CD8-positive, alpha-beta memory T cell (primary cell): Measurements from ENCODE around the gene TMEM132D. TPM values are rescaled to one million over a fixed set of nuclear protein-coding genes. Genes with fewer than 3 reads are reported as not detected.

ENCODE experiments used
- CTCF ChIA-PET: fragments of 350-600 bp; sonication (Branson Sonifier 250); formaldehyde crosslinking; loops from one replicate; lab custom pipeline; 2021; ENCODE audit warnings: antibody characterized with exemption; lab: Charles Lee
- POLR2A ChIA-PET: fragments of 350-600 bp; sonication (Branson Sonifier 250); formaldehyde crosslinking; loops from one replicate; lab custom pipeline; 2021; ENCODE audit warnings: antibody characterized with exemption; lab: Charles Lee
- DNase-seq, 5 donors: peaks; one replicate each; pipeline versions ENCODE4 v3.0.0 to v3.0.0-alpha.2; 2020 to 2022; ENCODE audit warnings: mixed read lengths in 1 of 5
- H3K27ac ChIP-seq: one replicate; pipeline ENCODE4 v1.7.0; 2013; ENCODE audit warnings: low read depth, mild to moderate bottlenecking, low read length, moderate library complexity
- H3K27me3 ChIP-seq: 2 replicates; pipeline ENCODE4 v1.7.0; 2013; ENCODE audit warnings: low read length, mild to moderate bottlenecking; ENCODE audit not compliant: insufficient read depth, poor library complexity, severe bottlenecking
- H3K36me3 ChIP-seq: 2 replicates; pipeline ENCODE4 v1.7.0; 2013; ENCODE audit warnings: mild to moderate bottlenecking, low read length, moderate library complexity; ENCODE audit not compliant: insufficient read depth
- H3K4me1 ChIP-seq: 2 replicates; pipeline ENCODE4 v1.7.0; 2013; ENCODE audit warnings: mild to moderate bottlenecking, low read length, moderate library complexity; ENCODE audit not compliant: insufficient read depth
- H3K4me3 ChIP-seq: 2 replicates; pipeline ENCODE4 v1.7.0; 2013; ENCODE audit warnings: mild to moderate bottlenecking, low read length
- H3K9me3 ChIP-seq: 2 replicates; pipeline ENCODE4 v1.7.0; 2013; ENCODE audit warnings: mild to moderate bottlenecking, low read length
- H3K27ac Mint-ChIP-seq, 8 donors: one replicate each; pipeline ENCODE4 v1.8.0; 2020 to 2021; ENCODE audit warnings: mixed read lengths in 8 of 8, mild to moderate bottlenecking in 6 of 8, inconsistent platforms in 3 of 8, moderate library complexity in 3 of 8
- H3K27me3 Mint-ChIP-seq, 2 donors: one replicate each; pipeline ENCODE4 v1.8.0; 2020 to 2021; ENCODE audit warnings: mixed read lengths in 2 of 2, mild to moderate bottlenecking in 1 of 2, moderate library complexity in 1 of 2
- H3K36me3 Mint-ChIP-seq, 3 donors: one replicate each; pipeline ENCODE4 v1.8.0; 2020 to 2021; ENCODE audit warnings: mixed read lengths in 3 of 3, inconsistent platforms in 1 of 3, mild to moderate bottlenecking in 1 of 3
- H3K4me1 Mint-ChIP-seq, 3 donors: one replicate each; pipeline ENCODE4 v1.8.0; 2020 to 2021; ENCODE audit warnings: mixed read lengths in 3 of 3, inconsistent platforms in 1 of 3, mild to moderate bottlenecking in 1 of 3
- H3K4me3 Mint-ChIP-seq, 7 donors: one replicate each; pipeline ENCODE4 v1.8.0; 2020 to 2021; ENCODE audit warnings: mixed read lengths in 7 of 7, mild to moderate bottlenecking in 6 of 7, moderate library complexity in 4 of 7, inconsistent platforms in 2 of 7
- H3K9me3 Mint-ChIP-seq, 5 donors: one replicate each; pipeline ENCODE4 v1.8.0; 2020 to 2022; ENCODE audit warnings: mixed read lengths in 5 of 5, mild to moderate bottlenecking in 3 of 5, moderate library complexity in 2 of 5, inconsistent platforms in 1 of 5
- polyA plus RNA-seq: library from polyadenylated mRNA; unstranded; fragments of 300-500 nt; fragmentation: Illumina TruSeq; gene quantifications from one replicate; pipeline ENCODE4 v1.2.3, GENCODE V29; 2021
- total RNA-seq, 2 experiments: library from RNA; stranded (reverse); gene quantifications; one replicate each; pipeline ENCODE4 v1.2.3, GENCODE V29; 2021

TMEM132D gene
- total and polyA plus RNA-seq, 3 experiments from 2014 or later: not detected

DNA sequence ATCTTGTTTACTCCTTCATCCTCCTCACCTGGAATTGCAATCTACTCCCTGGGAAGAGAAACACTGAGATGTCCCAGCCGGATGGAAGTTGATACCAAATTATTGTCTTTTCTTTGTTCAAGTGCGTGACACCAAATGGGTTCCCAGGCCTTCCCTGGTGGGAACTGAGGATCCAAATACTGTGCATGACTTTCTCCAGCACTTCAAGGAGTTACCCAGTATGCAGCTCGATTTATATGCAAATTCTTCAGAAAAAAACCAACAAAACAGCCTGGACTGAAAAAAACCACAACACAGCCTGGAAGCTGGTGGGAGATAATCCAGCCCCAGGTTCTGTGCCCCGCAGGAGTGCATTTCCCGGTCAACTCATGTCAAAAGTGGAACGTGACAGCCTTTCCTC, 740.0 kb downstream of the TMEM132D start:
- Mint-ChIP-seq H3K36me3 (no peaks in the 10 kb centered on the region), H3K9me3 (peaks cover 0 to 6% (median 4%) of the 10 kb centered on the region in 5 donors), H3K27me3 (peaks cover 0 to 2% of the 10 kb centered on the region in 2 donors), H3K27ac (no peak overlapping the region), H3K4me1 (no peaks in the 10 kb centered on the region), H3K4me3 (no peak overlapping the region)
- Histone ChIP-seq H3K27ac (no peak overlapping the region), H3K4me3 (no peak overlapping the region), H3K4me1 (no peaks in the 10 kb centered on the region), H3K36me3 (no peaks in the 10 kb centered on the region), H3K9me3 (no peaks in the 10 kb centered on the region), H3K27me3 (no peaks in the 10 kb centered on the region)
- CTCF ChIA-PET: no interaction called here
- POLR2A ChIA-PET: no interaction called here
- no peak for DNase-seq

DNA sequence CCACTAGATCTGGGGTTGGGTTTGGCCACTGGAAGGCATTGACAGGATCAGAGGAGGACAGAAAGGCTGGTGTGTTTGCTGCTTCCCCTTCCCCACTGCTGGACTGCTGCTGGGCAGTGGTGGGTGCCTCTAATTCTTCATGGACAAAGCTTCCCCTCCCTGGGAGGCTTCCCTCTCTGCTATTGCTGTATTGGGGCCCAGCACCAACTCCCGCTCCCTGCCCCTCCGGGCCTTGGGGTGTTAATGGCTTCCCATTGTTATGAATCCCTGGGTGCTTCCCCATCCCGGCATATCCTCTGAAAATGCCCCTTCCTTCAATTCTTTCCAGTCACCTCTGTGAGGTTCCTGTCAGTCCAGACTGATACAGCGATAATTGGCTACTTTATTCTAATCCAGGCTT, 740.4 kb downstream of the TMEM132D start:
- no peaks in the 10 kb centered on the region for H3K4me1 Mint-ChIP-seq
- Histone ChIP-seq H3K36me3 (no peaks in the 10 kb centered on the region), H3K4me1 (no peaks in the 10 kb centered on the region), H3K9me3 (no peaks in the 10 kb centered on the region), H3K4me3 (no peak overlapping the region), H3K27me3 (no peaks in the 10 kb centered on the region), H3K27ac (no peak overlapping the region)
- H3K4me3 Mint-ChIP-seq: no peak overlapping the region
- no peak for DNase-seq
- peak overlapping the region in 1 of 8 donors; percentile 55 for H3K27ac Mint-ChIP-seq
- ChIA-PET CTCF (no interaction called here), POLR2A (no interaction called here)
- peaks cover 0 to 2% of the 10 kb centered on the region in 2 donors for H3K27me3 Mint-ChIP-seq
- H3K36me3 Mint-ChIP-seq: no peaks in the 10 kb centered on the region
- H3K9me3 Mint-ChIP-seq: peaks cover 0 to 6% (median 3%) of the 10 kb centered on the region in 5 donors

DNA sequence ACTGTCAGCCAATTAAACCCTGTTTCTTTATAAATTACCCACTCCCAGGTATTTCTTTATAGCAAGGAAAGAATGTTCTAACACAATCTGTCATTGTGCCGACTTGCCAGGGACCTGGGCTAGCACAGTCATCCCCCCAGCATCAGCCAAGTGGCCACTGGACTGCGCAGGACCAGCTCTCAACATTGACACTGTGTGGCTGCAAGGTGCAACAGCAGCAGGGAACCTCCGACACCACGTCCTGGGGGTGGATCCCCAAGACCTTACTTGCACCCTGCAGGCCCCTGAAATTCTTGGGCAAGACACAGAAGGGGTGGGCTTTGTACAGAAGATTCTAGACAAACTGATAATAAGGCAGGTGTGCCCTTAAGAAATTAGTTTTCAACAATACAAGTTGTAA, 741.0 kb downstream of the TMEM132D start:
- H3K9me3 Mint-ChIP-seq: peaks cover 0 to 5% (median 3%) of the 10 kb centered on the region in 5 donors
- DNase-seq: no peak
- H3K27me3 Mint-ChIP-seq: peaks cover 0 to 2% of the 10 kb centered on the region in 2 donors
- CTCF ChIA-PET: no interaction called here
- Histone ChIP-seq H3K4me1 (no peaks in the 10 kb centered on the region), H3K4me3 (no peak overlapping the region), H3K36me3 (no peaks in the 10 kb centered on the region), H3K27ac (no peak overlapping the region), H3K9me3 (no peaks in the 10 kb centered on the region), H3K27me3 (no peaks in the 10 kb centered on the region)
- H3K4me1 Mint-ChIP-seq: no peaks in the 10 kb centered on the region
- POLR2A ChIA-PET: no interaction called here
- H3K4me3 Mint-ChIP-seq: no peak overlapping the region
- no peak overlapping the region for H3K27ac Mint-ChIP-seq
- H3K36me3 Mint-ChIP-seq: no peaks in the 10 kb centered on the region

DNA sequence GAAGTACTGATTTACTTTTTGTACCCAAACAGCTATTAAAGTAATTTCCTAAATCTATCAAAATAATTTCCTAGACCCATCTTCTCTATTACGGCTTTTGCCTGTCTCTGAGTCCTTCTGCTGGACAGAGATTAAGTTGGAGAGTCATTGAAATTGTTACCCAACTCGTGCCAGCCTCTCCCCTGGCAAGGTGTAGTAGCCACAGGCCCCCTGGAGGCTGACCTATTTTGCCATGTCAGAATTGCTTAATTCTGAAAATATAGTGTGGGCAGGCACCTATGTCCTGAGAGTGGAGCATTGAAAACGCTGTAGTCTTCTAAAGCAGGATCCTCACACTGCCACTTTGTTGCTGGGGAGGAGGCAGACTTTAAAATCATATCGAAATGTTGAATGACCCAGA, 742.3 kb downstream of the TMEM132D start:
- CTCF ChIA-PET: no interaction called here
- Histone ChIP-seq H3K27me3 (no peaks in the 10 kb centered on the region), H3K27ac (no peak overlapping the region), H3K9me3 (no peaks in the 10 kb centered on the region), H3K36me3 (no peaks in the 10 kb centered on the region), H3K4me3 (no peak overlapping the region), H3K4me1 (no peaks in the 10 kb centered on the region)
- no peak for DNase-seq
- POLR2A ChIA-PET: no interaction called here
- H3K27ac Mint-ChIP-seq: no peak overlapping the region
- peaks cover 0 to 2% of the 10 kb centered on the region in 2 donors for H3K27me3 Mint-ChIP-seq
- no peak overlapping the region for H3K4me3 Mint-ChIP-seq
- H3K9me3 Mint-ChIP-seq: peaks cover 0 to 5% (median 3%) of the 10 kb centered on the region in 5 donors
- no peaks in the 10 kb centered on the region for H3K36me3 Mint-ChIP-seq
- no peaks in the 10 kb centered on the region for H3K4me1 Mint-ChIP-seq

DNA sequence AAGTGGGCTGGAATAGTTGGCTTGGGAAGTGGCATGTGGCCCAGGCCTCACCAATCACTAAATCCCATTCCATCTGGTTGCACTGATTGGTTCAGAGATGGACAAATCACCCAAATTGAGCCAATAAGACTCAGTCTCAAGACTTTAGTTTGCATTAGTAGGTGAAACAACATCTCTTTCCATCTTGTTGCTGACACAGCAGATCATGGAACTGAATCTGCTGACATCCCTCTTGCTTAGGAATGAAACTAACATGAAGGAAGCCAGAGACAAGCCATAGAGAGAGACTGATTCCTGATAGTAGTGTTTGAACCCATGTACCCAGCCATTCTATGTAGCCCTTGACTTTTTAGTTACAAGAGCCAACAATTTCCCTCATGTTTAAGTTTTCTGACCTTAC, 743.5 kb downstream of the TMEM132D start:
- H3K9me3 ChIP-seq: no peaks in the 10 kb centered on the region
- ChIA-PET CTCF (no interaction called here), POLR2A (no interaction called here)
- peaks cover 0 to 2% of the 10 kb centered on the region in 2 donors for H3K27me3 Mint-ChIP-seq
- no peak overlapping the region for H3K4me3 Mint-ChIP-seq
- no peak overlapping the region for H3K27ac ChIP-seq
- H3K27me3 ChIP-seq: no peaks in the 10 kb centered on the region
- H3K36me3 ChIP-seq: no peaks in the 10 kb centered on the region
- no peaks in the 10 kb centered on the region for H3K4me1 Mint-ChIP-seq
- H3K4me1 ChIP-seq: no peaks in the 10 kb centered on the region
- H3K9me3 Mint-ChIP-seq: peaks cover 0 to 5% (median 3%) of the 10 kb centered on the region in 5 donors
- H3K4me3 ChIP-seq: no peak overlapping the region
- no peak overlapping the region for H3K27ac Mint-ChIP-seq
- no peaks in the 10 kb centered on the region for H3K36me3 Mint-ChIP-seq
- no peak for DNase-seq

DNA sequence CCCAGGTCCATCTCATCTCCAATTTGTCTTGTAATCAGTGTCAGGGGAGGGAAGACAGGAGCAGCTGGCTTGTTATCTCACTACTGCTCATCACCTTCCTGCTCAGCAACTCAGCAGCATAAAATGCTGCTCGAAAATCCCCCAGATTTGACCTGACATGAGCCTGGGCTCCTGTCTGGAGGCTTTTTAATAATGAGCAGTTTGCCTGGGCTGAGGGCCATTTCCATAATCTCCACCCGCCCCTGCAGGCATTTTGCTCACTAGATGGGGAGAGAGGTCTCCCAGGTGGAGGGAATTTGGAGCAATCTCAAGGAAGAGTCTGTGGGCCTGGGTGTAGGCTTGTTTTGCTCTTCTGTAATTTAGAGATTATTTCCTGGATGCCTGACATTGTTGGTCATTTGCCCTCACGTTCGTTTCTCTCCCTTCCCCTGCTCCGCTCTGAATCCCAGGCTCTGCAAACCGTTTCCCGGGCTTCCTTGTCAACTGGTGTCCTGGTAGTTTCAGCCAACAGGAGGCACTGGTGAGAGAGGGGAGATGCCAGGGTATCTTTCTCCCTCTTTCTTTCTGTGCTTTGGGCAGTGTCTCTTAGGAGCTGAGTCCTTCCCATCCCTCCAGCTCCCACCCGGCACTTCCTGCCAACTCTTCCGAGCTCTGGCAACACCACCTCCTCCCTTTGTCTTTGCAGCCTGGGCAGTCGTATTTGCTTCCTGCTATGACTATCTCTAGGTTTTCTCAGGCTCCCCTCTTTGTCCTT, 751.3 kb downstream of the TMEM132D start:
- H3K4me1 ChIP-seq: no peaks in the 10 kb centered on the region
- ChIA-PET CTCF (no interaction called here), POLR2A (no interaction called here)
- H3K4me3 Mint-ChIP-seq: no peak overlapping the region
- no peaks in the 10 kb centered on the region for H3K9me3 ChIP-seq
- H3K27me3 Mint-ChIP-seq: peaks cover 0 to 3% of the 10 kb centered on the region in 2 donors
- no peak overlapping the region for H3K27ac ChIP-seq
- H3K4me1 Mint-ChIP-seq: no peaks in the 10 kb centered on the region
- H3K36me3 ChIP-seq: no peaks in the 10 kb centered on the region
- H3K36me3 Mint-ChIP-seq: no peaks in the 10 kb centered on the region
- H3K27ac Mint-ChIP-seq: no peak overlapping the region
- H3K9me3 Mint-ChIP-seq: no peaks in the 10 kb centered on the region
- no peak overlapping the region for H3K4me3 ChIP-seq
- no peak for DNase-seq
- no peaks in the 10 kb centered on the region for H3K27me3 ChIP-seq

DNA sequence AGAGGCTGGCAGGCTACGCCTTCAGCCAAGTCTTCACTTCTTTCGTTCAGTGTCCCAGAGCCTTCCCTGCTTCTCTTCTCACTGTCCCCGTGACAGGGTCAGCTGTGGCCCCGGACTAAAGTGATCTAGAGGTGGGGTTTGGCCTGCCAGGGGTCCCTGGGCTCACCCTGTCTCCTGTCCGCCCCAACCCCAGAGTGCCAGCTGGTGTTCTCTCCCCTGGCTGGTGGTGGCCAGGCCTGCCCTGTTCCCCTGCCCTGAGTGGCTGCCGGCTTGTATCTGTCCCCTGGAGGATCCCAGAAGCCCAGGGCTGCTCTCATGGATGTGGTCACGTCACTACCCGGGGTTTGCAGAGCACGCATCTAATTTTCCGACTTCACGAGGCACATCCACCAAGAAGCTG, 753.1 kb downstream of the TMEM132D start:
- Mint-ChIP-seq H3K27me3 (peaks cover 0 to 3% of the 10 kb centered on the region in 2 donors), H3K36me3 (no peaks in the 10 kb centered on the region), H3K9me3 (no peaks in the 10 kb centered on the region), H3K4me3 (no peak overlapping the region), H3K27ac (no peak overlapping the region), H3K4me1 (no peaks in the 10 kb centered on the region)
- H3K9me3 ChIP-seq: no peaks in the 10 kb centered on the region
- ChIA-PET CTCF (no interaction called here), POLR2A (no interaction called here)
- no peaks in the 10 kb centered on the region for H3K27me3 ChIP-seq
- H3K36me3 ChIP-seq: no peaks in the 10 kb centered on the region
- no peak overlapping the region for H3K27ac ChIP-seq
- H3K4me3 ChIP-seq: no peak overlapping the region
- H3K4me1 ChIP-seq: no peaks in the 10 kb centered on the region
- DNase-seq: no peak

DNA sequence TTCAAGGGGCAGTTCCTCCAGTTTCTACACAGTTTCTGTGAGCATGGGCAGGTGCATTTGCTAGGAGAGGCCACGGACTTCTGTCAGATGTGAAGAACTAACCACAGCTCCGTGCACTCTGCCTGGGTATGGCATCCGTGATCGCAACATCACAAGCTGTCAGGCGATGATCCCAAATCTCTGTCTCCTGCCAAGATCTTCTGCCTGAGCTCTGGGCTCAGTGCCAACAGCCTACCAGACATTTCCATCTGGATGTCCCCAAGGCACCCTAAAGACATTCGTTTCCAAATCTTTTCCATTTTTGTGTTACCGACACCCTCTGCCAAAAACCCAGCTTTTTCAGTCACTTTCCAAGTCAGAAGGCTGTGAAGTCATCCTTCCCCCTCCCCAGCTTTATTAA, 758.4 kb downstream of the TMEM132D start:
- no peaks in the 10 kb centered on the region for H3K9me3 Mint-ChIP-seq
- POLR2A ChIA-PET: no interaction called here
- H3K9me3 ChIP-seq: no peaks in the 10 kb centered on the region

More for the DNA sequence above, 758.4 kb downstream of the TMEM132D start:
- Mint-ChIP-seq H3K4me1 (no peaks in the 10 kb centered on the region), H3K36me3 (no peaks in the 10 kb centered on the region), H3K4me3 (no peak overlapping the region), H3K27me3 (peaks cover 0 to 1% of the 10 kb centered on the region in 2 donors), H3K27ac (no peak overlapping the region)
- H3K4me1 ChIP-seq: no peaks in the 10 kb centered on the region
- DNase-seq: no peak
- CTCF ChIA-PET: interaction anchor here (1.5 kb wide), 1 partner anchor 13 kb away, joined by 3 read pairs; no protein-coding TSS in a partner anchor
- no peak overlapping the region for H3K4me3 ChIP-seq
- no peak overlapping the region for H3K27ac ChIP-seq
- no peaks in the 10 kb centered on the region for H3K27me3 ChIP-seq
- no peaks in the 10 kb centered on the region for H3K36me3 ChIP-seq
